Measurements from ENCODE around the gene MT1F. TPM values are rescaled to one million over a fixed set of nuclear protein-coding genes. Genes with fewer than 3 reads are reported as not detected.
A peak's percentile ranks its signal among the peaks of the same experiment; 100 is the strongest.

The MT1F gene
- total RNA-seq, 1 donor from 2014 or later, result 6.3 TPM

GRCh38 chr16:56649820-56650219, 7.9 kb upstream of the MT1F start:
- TF ChIP-seq CTCF (IDR thresholded peaks at IDR 0.05; ENCODE audit: unreplicated experiment), result no peak
- H3K36me3 Mint-ChIP-seq (ENCODE audit: insufficient read depth), result no peaks in the 10 kb centered on the region
- peaks cover 90% of the 10 kb centered on the region for H3K27me3 Mint-ChIP-seq
- H3K4me3 Mint-ChIP-seq (ENCODE audit: low read depth), result no peak overlapping the region
- H3K9me3 Mint-ChIP-seq (ENCODE audit: low read depth), result no peaks in the 10 kb centered on the region
- no peak overlapping the region for H3K27ac Mint-ChIP-seq
- DNase-seq (ENCODE audit: low spot score, unreplicated experiment), result no peak
- no peaks in the 10 kb centered on the region for H3K4me1 Mint-ChIP-seq (ENCODE audit: low read depth)

- Mint-ChIP-seq H3K4me1 (ENCODE audit: low read depth) (no peaks in the 10 kb centered on the region), H3K36me3 (ENCODE audit: insufficient read depth) (no peaks in the 10 kb centered on the region), H3K9me3 (ENCODE audit: low read depth) (no peaks in the 10 kb centered on the region), H3K4me3 (ENCODE audit: low read depth) (no peak within 1 kb of the TSS), H3K27me3 (peaks cover 85% of the 10 kb centered on the region), H3K27ac (no peak within 1 kb of the TSS)
- TF ChIP-seq CTCF (IDR thresholded peaks at IDR 0.05; ENCODE audit: unreplicated experiment), result no peak
- no peak for DNase-seq (ENCODE audit: low spot score, unreplicated experiment)
Measured at GRCh38 chr16:56651586-56651985, 6.2 kb upstream of the MT1F start, which contains the start of gene MT1B. Gene MT1B (plus strand): TSS chr16:56651886. CDS start chr16:56651954, 68 bp downstream.

GRCh38 chr16:56652600-56652999, 5.2 kb upstream of the MT1F start:
- H3K27ac Mint-ChIP-seq, result no peak overlapping the region
- H3K27me3 Mint-ChIP-seq, result peaks cover 83% of the 10 kb centered on the region

DNA sequence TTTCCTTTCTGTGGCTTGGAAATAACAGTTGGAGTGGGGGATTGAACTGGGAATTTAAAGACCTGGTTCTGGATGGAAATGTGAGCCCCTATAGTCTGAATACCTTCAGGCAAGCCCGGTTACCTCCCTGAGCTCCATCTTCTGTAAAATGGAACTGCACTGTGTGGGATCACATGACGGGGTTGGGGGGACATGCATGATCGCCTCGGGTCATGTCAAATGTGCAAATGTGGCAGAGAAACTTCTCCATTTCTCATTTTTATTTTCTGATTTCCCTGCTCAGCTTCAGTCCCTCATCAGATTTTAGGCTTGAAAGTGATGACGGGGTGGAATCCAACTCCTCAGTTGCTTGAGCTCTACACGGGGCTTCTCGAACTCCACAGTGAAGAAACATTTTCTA, 4.5 kb upstream of the MT1F start:
- TF ChIP-seq CTCF (IDR thresholded peaks at IDR 0.05; ENCODE audit: unreplicated experiment), result no peak
- no peak overlapping the region for H3K27ac Mint-ChIP-seq
- no peak for DNase-seq (ENCODE audit: low spot score, unreplicated experiment)
- no peak overlapping the region for H3K4me3 Mint-ChIP-seq (ENCODE audit: low read depth)
- H3K36me3 Mint-ChIP-seq (ENCODE audit: insufficient read depth), result no peaks in the 10 kb centered on the region
- H3K27me3 Mint-ChIP-seq, result peaks cover 83% of the 10 kb centered on the region
- H3K4me1 Mint-ChIP-seq (ENCODE audit: low read depth), result peaks cover 4% of the 10 kb centered on the region
- no peaks in the 10 kb centered on the region for H3K9me3 Mint-ChIP-seq (ENCODE audit: low read depth)

More at GRCh38 chr16:56652600-56652999, 5.2 kb upstream of the MT1F start:
- DNase-seq (ENCODE audit: low spot score, unreplicated experiment), result no peak
- no peaks in the 10 kb centered on the region for H3K9me3 Mint-ChIP-seq (ENCODE audit: low read depth)
- TF ChIP-seq CTCF (IDR thresholded peaks at IDR 0.05; ENCODE audit: unreplicated experiment), result no peak
- H3K36me3 Mint-ChIP-seq (ENCODE audit: insufficient read depth), result no peaks in the 10 kb centered on the region
- H3K4me3 Mint-ChIP-seq (ENCODE audit: low read depth), result no peak overlapping the region
- H3K4me1 Mint-ChIP-seq (ENCODE audit: low read depth), result no peaks in the 10 kb centered on the region

DNA sequence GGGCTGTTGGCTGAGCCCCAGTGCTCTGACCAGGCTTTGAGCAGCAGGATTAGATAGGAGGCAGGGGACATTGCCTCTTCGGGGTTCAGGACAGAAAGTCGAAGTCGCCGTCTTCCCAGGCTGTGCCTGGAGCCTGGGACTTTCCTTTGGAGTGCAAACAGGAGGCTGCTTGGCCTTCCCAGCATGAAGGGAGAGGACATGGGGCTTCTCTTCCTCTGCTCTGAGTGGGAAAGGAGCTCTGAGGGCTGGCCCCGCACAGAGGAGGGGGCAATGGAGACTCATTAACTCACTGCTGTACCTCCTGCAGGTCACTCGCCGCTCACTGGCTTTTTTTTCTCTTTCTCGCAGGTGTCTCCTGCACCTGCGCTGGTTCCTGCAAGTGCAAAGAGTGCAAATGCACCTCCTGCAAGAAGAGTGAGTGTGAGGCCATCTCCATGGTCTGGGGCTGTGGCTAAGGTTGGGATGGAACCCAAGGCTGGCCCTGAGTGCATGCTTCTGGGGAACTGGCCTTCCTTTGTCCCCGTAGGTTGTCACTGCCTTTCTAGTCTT, 642 bp downstream of the MT1F start:
- Mint-ChIP-seq H3K27ac (no peak overlapping the region), H3K4me3 (ENCODE audit: low read depth) (peak overlapping the region; percentile 84), H3K9me3 (ENCODE audit: low read depth) (no peaks in the 10 kb centered on the region), H3K36me3 (ENCODE audit: insufficient read depth) (no peaks in the 10 kb centered on the region), H3K27me3 (peaks cover 85% of the 10 kb centered on the region), H3K4me1 (ENCODE audit: low read depth) (peaks cover 5% of the 10 kb centered on the region)
- no peak for TF ChIP-seq CTCF (IDR thresholded peaks at IDR 0.05; ENCODE audit: unreplicated experiment)
- no peak for DNase-seq (ENCODE audit: low spot score, unreplicated experiment)
